Naive B cell (primary cell): ENCODE measurements around the gene TMEM202. TPM values are rescaled to one million over a fixed set of nuclear protein-coding genes. Genes with fewer than 3 reads are reported as not detected.
"Not testable (repeated sequence)": the region's sequence is repeated elsewhere in the genome, so short reads cannot be mapped to it uniquely, and the experiment has no call there.

Source experiments
- ATAC-seq, 2 donors: fragments of 150-1000 bp; cut with Tn5 transposase; 2 replicates each; pipeline ENCODE4 v1.10.0; 2021; ENCODE audit warnings: low read depth in 2 of 2, mild to moderate bottlenecking in 2 of 2, moderate library complexity in 2 of 2
- DNase-seq: peaks from one replicate; pipeline ENCODE4 v3.0.0; 2022
- H3K27ac Mint-ChIP-seq, 6 donors: one replicate each; pipeline ENCODE4 v1.8.0; 2020 to 2022; ENCODE audit warnings: mild to moderate bottlenecking in 6 of 6, mixed read lengths in 6 of 6, moderate library complexity in 5 of 6, inconsistent platforms in 2 of 6
- H3K27me3 Mint-ChIP-seq, 3 donors: one replicate each; pipeline ENCODE4 v1.8.0; 2021 to 2022; ENCODE audit warnings: mixed read lengths in 3 of 3, mild to moderate bottlenecking in 1 of 3
- H3K36me3 Mint-ChIP-seq, 2 donors: one replicate each; pipeline ENCODE4 v1.8.0; 2020 to 2022; ENCODE audit warnings: mixed read lengths in 2 of 2, inconsistent platforms in 1 of 2, mild to moderate bottlenecking in 1 of 2
- H3K4me1 Mint-ChIP-seq, 3 donors: one replicate each; pipeline ENCODE4 v1.8.0; 2020 to 2022; ENCODE audit warnings: mixed read lengths in 3 of 3, inconsistent platforms in 1 of 3, mild to moderate bottlenecking in 1 of 3, moderate library complexity in 1 of 3
- H3K4me3 Mint-ChIP-seq, 8 donors: one replicate each; pipeline ENCODE4 v1.8.0; 2020 to 2022; ENCODE audit warnings: mild to moderate bottlenecking in 8 of 8, mixed read lengths in 8 of 8, moderate library complexity in 8 of 8, inconsistent platforms in 2 of 8
- H3K9me3 Mint-ChIP-seq, 7 donors: one replicate each; pipeline ENCODE4 v1.8.0; 2020 to 2022; ENCODE audit warnings: mixed read lengths in 7 of 7, mild to moderate bottlenecking in 5 of 7, inconsistent platforms in 2 of 7, moderate library complexity in 1 of 7
- polyA plus RNA-seq, 6 donors: library from polyadenylated mRNA; unstranded; fragments of 300-500 nt; fragmentation: Illumina TruSeq; gene quantifications; one replicate each; pipeline ENCODE4 v1.2.3, GENCODE V29; 2021; ENCODE audit warnings: low read depth in 6 of 6

The TMEM202 gene
- polyA plus RNA-seq, 6 donors from 2014 or later = not detected

DNA sequence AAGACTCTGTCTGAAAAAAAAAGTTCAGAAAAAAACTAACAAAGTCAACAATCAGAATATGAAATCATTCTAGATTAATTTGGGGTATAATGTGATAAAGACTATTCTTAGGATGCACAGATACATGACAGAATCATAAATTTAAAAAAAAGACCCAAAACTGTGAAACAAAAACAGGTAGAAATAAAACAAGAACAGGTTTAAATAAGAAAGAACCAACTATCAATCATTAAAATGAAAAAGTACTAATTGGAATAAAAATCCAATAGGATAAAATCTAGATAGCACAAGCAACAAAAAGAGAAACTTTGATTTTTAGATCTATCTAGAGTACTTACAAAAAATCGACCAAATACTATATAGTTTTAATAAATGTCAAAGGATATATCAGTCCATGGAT is 13.4 kb downstream of the TMEM202 start:
- H3K36me3 Mint-ChIP-seq = peaks cover 0 to 16% of the 10 kb centered on the region in 2 donors
- H3K9me3 Mint-ChIP-seq = peaks cover 5 to 21% (median 13%) of the 10 kb centered on the region in 7 donors
- peaks cover 18 to 42% (median 37%) of the 10 kb centered on the region in 3 donors for H3K27me3 Mint-ChIP-seq
- H3K4me3 Mint-ChIP-seq = no peak overlapping the region
- no peak for ATAC-seq
- no peak overlapping the region for H3K27ac Mint-ChIP-seq
- no peak for DNase-seq
- H3K4me1 Mint-ChIP-seq = no peaks in the 10 kb centered on the region

- peaks cover 0 to 16% of the 10 kb centered on the region in 2 donors for H3K36me3 Mint-ChIP-seq
- H3K4me3 Mint-ChIP-seq, DNase-seq, H3K27ac Mint-ChIP-seq, H3K4me1 Mint-ChIP-seq, ATAC-seq: not testable (repeated sequence)
- H3K9me3 Mint-ChIP-seq = peaks cover 5 to 21% (median 13%) of the 10 kb centered on the region in 7 donors
- H3K27me3 Mint-ChIP-seq = peaks cover 19 to 26% (median 22%) of the 10 kb centered on the region in 3 donors
Measured at GRCh38 chr15:72413337-72413736, 15.2 kb downstream of the TMEM202 start.

DNA sequence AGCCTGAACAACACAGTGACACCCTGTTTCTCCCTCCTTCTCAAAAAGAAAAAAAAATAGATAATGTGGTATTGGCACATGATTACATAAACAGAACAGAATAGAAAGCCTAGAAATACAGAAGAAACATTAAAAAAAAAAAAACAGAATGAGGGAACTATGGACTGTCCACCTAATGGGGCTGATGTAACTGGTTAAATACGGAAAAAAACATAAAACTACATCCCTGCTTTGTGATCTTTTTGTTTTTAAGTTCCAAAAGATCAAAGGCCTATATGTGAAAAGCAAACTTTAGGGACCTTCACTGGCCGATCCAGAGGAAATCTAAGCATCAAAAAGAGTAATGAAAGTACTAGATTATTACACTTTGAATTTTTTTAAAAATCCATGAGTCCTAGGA is 17.2 kb downstream of the TMEM202 start:
- peaks cover 0 to 2% (median 0%) of the 10 kb centered on the region in 3 donors for H3K4me1 Mint-ChIP-seq
- no peak overlapping the region for H3K27ac Mint-ChIP-seq
- H3K9me3 Mint-ChIP-seq = peaks cover 5 to 21% (median 13%) of the 10 kb centered on the region in 7 donors
- H3K27me3 Mint-ChIP-seq = peaks cover 9 to 20% (median 10%) of the 10 kb centered on the region in 3 donors
- ATAC-seq = no peak
- no peak overlapping the region for H3K4me3 Mint-ChIP-seq
- DNase-seq = no peak
- peaks cover 0 to 8% of the 10 kb centered on the region in 2 donors for H3K36me3 Mint-ChIP-seq

DNA sequence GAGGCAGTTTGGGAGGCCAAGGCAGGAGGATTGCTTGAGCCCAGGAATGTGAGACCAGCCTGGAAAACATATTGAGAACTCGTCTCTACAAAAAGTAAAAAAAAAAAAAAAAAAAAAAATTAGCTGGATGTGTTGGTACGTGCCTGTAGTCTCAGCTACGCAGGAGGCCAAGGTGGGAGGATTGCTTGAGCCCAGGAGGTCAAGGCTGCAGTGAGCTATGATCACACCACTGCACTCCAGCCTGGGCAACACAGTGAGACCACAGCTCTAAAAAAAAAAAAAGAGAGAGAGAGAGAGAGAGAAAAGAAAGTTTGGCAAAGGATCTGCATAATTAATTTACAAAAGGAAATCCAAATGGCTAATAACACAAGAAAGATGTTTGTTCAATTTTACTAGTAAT is 21.7 kb downstream of the TMEM202 start:
- not testable (repeated sequence) for ATAC-seq, H3K27me3 Mint-ChIP-seq
- H3K9me3 Mint-ChIP-seq = peaks cover 3 to 16% (median 9%) of the 10 kb centered on the region in 7 donors

GRCh38 chr15:72420576-72420975 is 22.5 kb downstream of the TMEM202 start:
- peaks cover 3 to 19% (median 12%) of the 10 kb centered on the region in 7 donors for H3K9me3 Mint-ChIP-seq
- no peak overlapping the region for H3K4me3 Mint-ChIP-seq
- H3K36me3 Mint-ChIP-seq = no peaks in the 10 kb centered on the region
- H3K27me3 Mint-ChIP-seq = peaks cover 0 to 3% (median 0%) of the 10 kb centered on the region in 3 donors
- no peak for DNase-seq
- H3K4me1 Mint-ChIP-seq = peaks cover 3 to 7% (median 5%) of the 10 kb centered on the region in 3 donors
- peak; percentile 43 to 60 for ATAC-seq
- H3K27ac Mint-ChIP-seq = no peak overlapping the region

More for the DNA sequence above, 21.7 kb downstream of the TMEM202 start:
- not testable (repeated sequence) for H3K27ac Mint-ChIP-seq, H3K36me3 Mint-ChIP-seq, DNase-seq, H3K4me1 Mint-ChIP-seq, H3K4me3 Mint-ChIP-seq

- no peak for DNase-seq
- Mint-ChIP-seq H3K4me1 (peaks cover 3 to 7% (median 5%) of the 10 kb centered on the region in 3 donors), H3K27me3 (peaks cover 0 to 3% (median 0%) of the 10 kb centered on the region in 3 donors), H3K9me3 (peaks cover 5 to 25% (median 12%) of the 10 kb centered on the region in 7 donors), H3K27ac (no peak overlapping the region), H3K36me3 (peaks cover 0 to 9% of the 10 kb centered on the region in 2 donors), H3K4me3 (no peak overlapping the region)
- ATAC-seq = no peak
Measured at GRCh38 chr15:72421484-72421883, 23.4 kb downstream of the TMEM202 start.

- DNase-seq (no peak), ATAC-seq (no peak)
- peaks cover 16 to 43% (median 26%) of the 10 kb centered on the region in 7 donors for H3K9me3 Mint-ChIP-seq
- H3K4me1 Mint-ChIP-seq = peaks cover 3 to 7% (median 5%) of the 10 kb centered on the region in 3 donors
- no peaks in the 10 kb centered on the region for H3K27me3 Mint-ChIP-seq
- H3K36me3 Mint-ChIP-seq = peaks cover 0 to 22% of the 10 kb centered on the region in 2 donors
- H3K27ac Mint-ChIP-seq = no peak overlapping the region
- H3K4me3 Mint-ChIP-seq = no peak overlapping the region
Measured at GRCh38 chr15:72423256-72423655, 25.2 kb downstream of the TMEM202 start.

GRCh38 chr15:72426753-72427152 is 28.6 kb downstream of the TMEM202 start:
- ATAC-seq = no peak
- no peak for DNase-seq
- Mint-ChIP-seq H3K9me3 (peaks cover 20 to 39% (median 32%) of the 10 kb centered on the region in 7 donors), H3K4me3 (no peak overlapping the region), H3K27ac (no peak overlapping the region), H3K27me3 (peaks cover 0 to 20% (median 0%) of the 10 kb centered on the region in 3 donors), H3K36me3 (peaks cover 0 to 22% of the 10 kb centered on the region in 2 donors), H3K4me1 (no peaks in the 10 kb centered on the region)

- peaks cover 11 to 39% (median 28%) of the 10 kb centered on the region in 7 donors for H3K9me3 Mint-ChIP-seq
- peaks cover 8 to 21% of the 10 kb centered on the region in 2 donors for H3K36me3 Mint-ChIP-seq
- peaks cover 21 to 40% (median 34%) of the 10 kb centered on the region in 3 donors for H3K27me3 Mint-ChIP-seq
- DNase-seq (no peak), ATAC-seq (no peak)
- H3K27ac Mint-ChIP-seq = no peak overlapping the region
- H3K4me1 Mint-ChIP-seq = no peaks in the 10 kb centered on the region
- H3K4me3 Mint-ChIP-seq = peak overlapping the region in 1 of 8 donors; percentile 56
Measured at GRCh38 chr15:72437650-72438316, 39.7 kb downstream of the TMEM202 start.

- H3K4me1 Mint-ChIP-seq, ATAC-seq, DNase-seq, H3K4me3 Mint-ChIP-seq, H3K27ac Mint-ChIP-seq, H3K36me3 Mint-ChIP-seq: not testable (repeated sequence)
- peaks cover 8 to 31% (median 17%) of the 10 kb centered on the region in 3 donors for H3K27me3 Mint-ChIP-seq
- H3K9me3 Mint-ChIP-seq = peaks cover 5 to 20% (median 10%) of the 10 kb centered on the region in 7 donors
Measured at GRCh38 chr15:72442848-72443247, 44.7 kb downstream of the TMEM202 start.

DNA sequence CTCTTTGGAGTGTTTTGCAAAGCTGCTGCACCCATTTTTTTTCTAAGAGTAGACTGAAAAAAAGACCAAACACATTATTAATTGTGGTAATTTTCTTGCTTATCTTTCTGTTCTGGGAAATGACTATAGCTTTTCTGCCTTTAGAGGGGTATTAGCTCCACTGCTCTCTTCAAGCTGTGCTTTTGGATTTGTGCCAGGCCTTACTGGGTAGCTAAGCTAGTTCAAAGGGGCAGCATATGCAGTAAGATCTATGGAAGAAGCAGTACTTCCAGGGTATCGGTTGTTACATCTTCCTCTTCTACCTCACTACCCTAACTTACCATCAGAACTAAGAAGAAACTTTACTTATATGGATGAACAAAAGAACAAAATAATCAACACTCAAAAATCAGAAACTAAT is 47.3 kb downstream of the TMEM202 start:
- ATAC-seq = no peak
- H3K27me3 Mint-ChIP-seq = peaks cover 8 to 35% (median 16%) of the 10 kb centered on the region in 3 donors
- H3K4me1 Mint-ChIP-seq = no peaks in the 10 kb centered on the region
- no peak overlapping the region for H3K27ac Mint-ChIP-seq
- no peaks in the 10 kb centered on the region for H3K36me3 Mint-ChIP-seq
- H3K9me3 Mint-ChIP-seq = peaks cover 0 to 11% (median 0%) of the 10 kb centered on the region in 7 donors
- no peak for DNase-seq
- H3K4me3 Mint-ChIP-seq = no peak overlapping the region

DNA sequence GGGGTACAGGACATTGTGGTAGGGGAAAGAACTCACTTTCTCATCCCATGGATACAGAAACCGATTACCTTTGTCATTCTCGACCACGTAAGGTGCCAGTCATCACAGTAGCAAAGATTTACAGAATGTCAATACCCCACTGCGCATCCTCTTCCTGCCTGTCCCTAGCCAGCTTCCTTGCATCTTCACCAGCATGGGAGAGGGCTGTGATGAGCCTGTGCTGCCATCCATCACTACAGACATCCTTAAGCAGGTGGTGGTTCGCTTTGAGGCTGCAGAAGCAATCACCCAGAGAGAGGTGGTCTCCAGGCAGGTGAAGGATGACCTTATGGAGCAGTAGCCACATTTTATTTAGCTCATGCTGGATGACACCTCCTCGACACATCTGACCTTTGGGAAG is 52.7 kb downstream of the TMEM202 start:
- H3K9me3 Mint-ChIP-seq = no peaks in the 10 kb centered on the region
- H3K27ac Mint-ChIP-seq = no peak overlapping the region
- DNase-seq (no peak), ATAC-seq (no peak)
- no peak overlapping the region for H3K4me3 Mint-ChIP-seq
- H3K36me3 Mint-ChIP-seq = no peaks in the 10 kb centered on the region
- H3K27me3 Mint-ChIP-seq = peaks cover 5 to 28% (median 8%) of the 10 kb centered on the region in 3 donors
- H3K4me1 Mint-ChIP-seq = no peaks in the 10 kb centered on the region

- peaks cover 0 to under 1% (median 0%) of the 10 kb centered on the region in 7 donors for H3K9me3 Mint-ChIP-seq
- H3K27me3 Mint-ChIP-seq = peaks cover 5 to 28% (median 11%) of the 10 kb centered on the region in 3 donors
- peak overlapping the region in 1 of 6 donors; percentile 95 for H3K27ac Mint-ChIP-seq
- no peak for DNase-seq
- H3K4me1 Mint-ChIP-seq = no peaks in the 10 kb centered on the region
- H3K36me3 Mint-ChIP-seq = peaks cover 0 to 3% of the 10 kb centered on the region in 2 donors
- ATAC-seq = no peak
- no peak overlapping the region for H3K4me3 Mint-ChIP-seq
Measured at GRCh38 chr15:72451224-72451623, 53.1 kb downstream of the TMEM202 start.

DNA sequence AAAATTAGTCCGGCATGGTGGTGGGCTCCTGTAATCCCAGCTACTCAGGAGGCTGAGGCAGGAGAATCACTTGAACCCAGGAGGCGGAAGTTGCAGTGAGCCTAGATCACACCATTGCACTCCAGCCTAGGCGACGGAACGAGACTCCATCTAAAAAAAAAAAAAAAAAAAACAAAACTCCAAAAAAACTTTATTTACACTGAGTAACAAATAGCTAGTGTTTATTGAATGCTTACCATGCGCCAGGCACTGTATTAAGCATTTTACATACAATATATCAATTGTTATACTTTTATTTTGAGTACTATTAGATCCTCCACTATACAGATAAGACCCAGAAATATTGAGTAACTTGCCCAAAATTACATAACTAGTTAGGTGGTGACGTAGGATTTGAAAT is 58.6 kb downstream of the TMEM202 start:
- H3K36me3 Mint-ChIP-seq = peaks cover 0 to 8% of the 10 kb centered on the region in 2 donors
- no peak for DNase-seq
- H3K9me3 Mint-ChIP-seq = peaks cover 0 to 3% (median 0%) of the 10 kb centered on the region in 7 donors
- no peak overlapping the region for H3K4me3 Mint-ChIP-seq
- no peak overlapping the region for H3K27ac Mint-ChIP-seq
- peaks cover 0 to 9% (median 7%) of the 10 kb centered on the region in 3 donors for H3K27me3 Mint-ChIP-seq
- ATAC-seq = no peak
- peaks cover 1 to 4% (median 2%) of the 10 kb centered on the region in 3 donors for H3K4me1 Mint-ChIP-seq
